ENCODE data around the gene MOSPD2. TPM values are rescaled to one million over a fixed set of nuclear protein-coding genes. Genes with fewer than 3 reads are reported as not detected.

Gene MOSPD2
- total RNA-seq, 1 experiment from 2014 or later: 6.4 TPM

DNA sequence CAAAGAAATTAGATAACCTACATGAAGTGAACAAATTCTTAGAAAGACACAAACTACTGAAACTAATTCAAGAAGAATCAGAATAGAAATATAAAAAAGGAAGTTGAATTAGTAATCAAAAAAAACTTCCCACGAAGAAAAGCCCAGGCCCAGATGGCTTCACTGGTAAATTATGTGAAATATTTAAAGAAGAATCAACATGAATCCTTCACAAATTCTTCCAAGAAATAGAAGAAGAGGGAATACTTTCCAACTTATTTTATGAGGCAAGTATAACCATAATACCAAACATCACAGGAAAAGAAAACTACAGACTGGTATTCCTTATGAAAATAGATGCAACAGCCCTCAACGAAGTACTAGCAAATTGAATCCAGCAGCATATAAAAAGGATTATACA, 30.7 kb downstream of the MOSPD2 start:
- Histone ChIP-seq H3T11ph (ENCODE audit: low read length) (no peak overlapping the region), H4K20me1 (ENCODE audit: control insufficient read depth, insufficient read depth, insufficient read length) (no peaks in the 10 kb centered on the region), H2BK15ac (ENCODE audit: low read depth, low read length) (no peak overlapping the region), H4K91ac (ENCODE audit: insufficient read length, low read depth, low read length) (no peak overlapping the region), H4K5ac (ENCODE audit: insufficient read length, low read depth, low read length) (no peak overlapping the region), H3K4me2 (ENCODE audit: insufficient read depth, insufficient read length, low read length) (no peak overlapping the region), H4K8ac (replicated peaks; ENCODE audit: insufficient read length, low read depth, low read length) (no peak overlapping the region), H3K23ac (ENCODE audit: insufficient read length, low read depth, low read length) (no peak overlapping the region), H3K27me3 (ENCODE audit: insufficient read depth, low read length) (no peaks in the 10 kb centered on the region), H3K4me1 (ENCODE audit: insufficient read depth, low read length) (no peaks in the 10 kb centered on the region), H2BK20ac (ENCODE audit: low read depth, low read length, poor library complexity, severe bottlenecking) (no peak overlapping the region), H3K27ac (ENCODE audit: insufficient read length, low read depth, low read length) (no peak overlapping the region), H3K18ac (ENCODE audit: insufficient read length, low read depth, low read length) (no peak overlapping the region), H2BK120ac (ENCODE audit: low read depth, low read length, poor library complexity, severe bottlenecking) (no peak overlapping the region), H2BK12ac (ENCODE audit: insufficient read length, low read depth, low read length) (no peak overlapping the region), H3K9me3 (ENCODE audit: control insufficient read depth, low read depth, low read length) (peaks cover 5% of the 10 kb centered on the region), H3K9ac (ENCODE audit: extremely low read depth, insufficient read length, low read length) (no peak overlapping the region), H3K14ac (ENCODE audit: insufficient read depth, low read length) (no peak overlapping the region), H2AFZ (ENCODE audit: low read length) (no peak overlapping the region), H2BK5ac (ENCODE audit: insufficient read length, low read length) (no peak overlapping the region), H3K79me2 (ENCODE audit: insufficient read depth, low read length) (no peaks in the 10 kb centered on the region), H2AK5ac (ENCODE audit: insufficient read length, low read length) (no peak overlapping the region), H3K56ac (ENCODE audit: insufficient read length, low read depth, low read length) (no peak overlapping the region), H3K4ac (ENCODE audit: low read depth, low read length) (no peak overlapping the region), H3K23me2 (ENCODE audit: insufficient read length, low read depth, low read length, poor library complexity, severe bottlenecking) (no peaks in the 10 kb centered on the region), H3K79me1 (ENCODE audit: insufficient read depth, low read depth, low read length, poor library complexity, severe bottlenecking) (no peaks in the 10 kb centered on the region)
- Mint-ChIP-seq H3K4me1 (no peaks in the 10 kb centered on the region), H3K27me3 (ENCODE audit: low read depth) (no peaks in the 10 kb centered on the region), H3K27ac (no peak overlapping the region), H3K4me3 (no peak overlapping the region), H3K9me3 (peaks cover 44 to 47% of the 10 kb centered on the region in 2 experiments), H3K36me3 (ENCODE audit: insufficient read depth in 1 of 3, low read depth in 3 of 3) (peaks cover 24 to 27% (median 26%) of the 10 kb centered on the region in 3 experiments)
- no CpG with 5 or more reads among the region's 2 CpGs for WGBS (ENCODE audit: extremely low coverage, insufficient read length, low lambda C conversion rate)
- TF ChIP-seq, protein P1, sequence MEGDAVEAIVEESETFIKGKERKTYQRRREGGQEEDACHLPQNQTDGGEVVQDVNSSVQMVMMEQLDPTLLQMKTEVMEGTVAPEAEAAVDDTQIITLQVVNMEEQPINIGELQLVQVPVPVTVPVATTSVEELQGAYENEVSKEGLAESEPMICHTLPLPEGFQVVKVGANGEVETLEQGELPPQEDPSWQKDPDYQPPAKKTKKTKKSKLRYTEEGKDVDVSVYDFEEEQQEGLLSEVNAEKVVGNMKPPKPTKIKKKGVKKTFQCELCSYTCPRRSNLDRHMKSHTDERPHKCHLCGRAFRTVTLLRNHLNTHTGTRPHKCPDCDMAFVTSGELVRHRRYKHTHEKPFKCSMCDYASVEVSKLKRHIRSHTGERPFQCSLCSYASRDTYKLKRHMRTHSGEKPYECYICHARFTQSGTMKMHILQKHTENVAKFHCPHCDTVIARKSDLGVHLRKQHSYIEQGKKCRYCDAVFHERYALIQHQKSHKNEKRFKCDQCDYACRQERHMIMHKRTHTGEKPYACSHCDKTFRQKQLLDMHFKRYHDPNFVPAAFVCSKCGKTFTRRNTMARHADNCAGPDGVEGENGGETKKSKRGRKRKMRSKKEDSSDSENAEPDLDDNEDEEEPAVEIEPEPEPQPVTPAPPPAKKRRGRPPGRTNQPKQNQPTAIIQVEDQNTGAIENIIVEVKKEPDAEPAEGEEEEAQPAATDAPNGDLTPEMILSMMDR (conservative IDR thresholded peaks at IDR 0.05): no peak
- DNase-seq: no peak

All from H9 (cell line).